ENCODE results near the gene ESRRG. TPM values are rescaled to one million over a fixed set of nuclear protein-coding genes. Genes with fewer than 3 reads are reported as not detected.

The ESRRG gene
- total RNA-seq, 1 experiment from 2014 or later, result 0.44 TPM

DNA sequence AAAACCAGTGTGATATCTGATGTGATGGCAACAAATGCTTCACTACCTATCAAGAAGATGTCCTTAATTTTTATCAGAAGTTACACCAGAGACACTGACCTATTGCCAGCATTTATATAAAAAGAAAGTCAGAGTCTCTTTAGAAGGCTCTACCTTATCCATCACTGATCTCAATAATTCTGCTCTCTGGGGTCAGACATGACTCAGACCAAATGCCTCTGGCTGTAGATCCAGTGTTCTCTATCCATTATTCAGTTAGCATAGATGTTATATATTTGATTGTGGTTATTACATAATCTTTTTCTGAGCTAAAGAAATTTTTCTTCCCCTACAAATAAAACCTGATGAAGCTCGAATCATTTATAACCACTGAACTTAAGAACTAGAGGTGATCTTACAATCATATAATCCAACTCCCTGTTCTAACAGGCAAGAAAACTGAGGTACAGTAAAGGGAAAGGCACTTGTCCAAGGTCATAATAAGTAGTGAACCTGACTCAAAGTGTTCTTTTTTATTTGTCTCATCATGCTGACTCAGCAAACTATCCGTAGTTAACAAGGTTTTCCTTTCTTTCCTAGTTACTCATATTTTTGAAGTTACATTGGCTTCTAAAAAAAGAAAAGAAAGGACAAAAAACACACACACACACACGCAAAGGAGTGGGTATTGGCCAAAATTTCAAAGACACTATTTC, 43.6 kb upstream of the ESRRG start:
- Mint-ChIP-seq H3K4me1 (peaks cover 11% of the 10 kb centered on the region in 2 experiments), H3K27me3 (ENCODE audit: low read depth) (no peaks in the 10 kb centered on the region), H3K4me3 (no peak overlapping the region), H3K27ac (peak overlapping the region in 1 of 3 experiments; percentile 62; a peak in 1 of 7 replicates), H3K36me3 (ENCODE audit: insufficient read depth in 1 of 3, low read depth in 3 of 3) (no peaks in the 10 kb centered on the region), H3K9me3 (no peaks in the 10 kb centered on the region; a peak in 1 of 5 replicates)
- H2BK12ac ChIP-seq (ENCODE audit: insufficient read length, low read depth, low read length), result no peak overlapping the region
- H2AFZ ChIP-seq (ENCODE audit: low read length), result no peak overlapping the region
- no peak for DNase-seq
- no peaks in the 10 kb centered on the region for H3K23me2 ChIP-seq (ENCODE audit: insufficient read length, low read depth, low read length, poor library complexity, severe bottlenecking)
- H3K4me2 ChIP-seq (ENCODE audit: insufficient read depth, insufficient read length, low read length), result no peak overlapping the region
- no peak overlapping the region for H3K4ac ChIP-seq (ENCODE audit: low read depth, low read length)
- H3K27me3 ChIP-seq (ENCODE audit: insufficient read depth, low read length), result no peaks in the 10 kb centered on the region
- no peak overlapping the region for H3K23ac ChIP-seq (ENCODE audit: insufficient read length, low read depth, low read length)
- H2BK15ac ChIP-seq (ENCODE audit: low read depth, low read length), result no peak overlapping the region
- H3K9ac ChIP-seq (ENCODE audit: extremely low read depth, insufficient read length, low read length), result no peak overlapping the region
- H3K18ac ChIP-seq (ENCODE audit: insufficient read length, low read depth, low read length), result no peak overlapping the region
- H3K79me2 ChIP-seq (ENCODE audit: insufficient read depth, low read length), result no peaks in the 10 kb centered on the region
- no peaks in the 10 kb centered on the region for H3K9me3 ChIP-seq (ENCODE audit: control insufficient read depth, low read depth, low read length)
- H3K14ac ChIP-seq (ENCODE audit: insufficient read depth, low read length), result no peak overlapping the region
- H3T11ph ChIP-seq (ENCODE audit: low read length), result no peak overlapping the region
- no peak overlapping the region for H2BK20ac ChIP-seq (ENCODE audit: low read depth, low read length, poor library complexity, severe bottlenecking)
- H2AK5ac ChIP-seq (ENCODE audit: insufficient read length, low read length), result no peak overlapping the region
- peaks cover under 1% of the 10 kb centered on the region; the same call in 1 of the 2 replicates for H3K4me1 ChIP-seq (ENCODE audit: insufficient read depth, low read length)
- H3K56ac ChIP-seq (ENCODE audit: insufficient read length, low read depth, low read length), result no peak overlapping the region
- no peak overlapping the region for H4K5ac ChIP-seq (ENCODE audit: insufficient read length, low read depth, low read length)
- no peak overlapping the region for H4K8ac ChIP-seq (replicated peaks; ENCODE audit: insufficient read length, low read depth, low read length)
- H2BK120ac ChIP-seq (ENCODE audit: low read depth, low read length, poor library complexity, severe bottlenecking), result no peak overlapping the region
- TF ChIP-seq, protein P1, sequence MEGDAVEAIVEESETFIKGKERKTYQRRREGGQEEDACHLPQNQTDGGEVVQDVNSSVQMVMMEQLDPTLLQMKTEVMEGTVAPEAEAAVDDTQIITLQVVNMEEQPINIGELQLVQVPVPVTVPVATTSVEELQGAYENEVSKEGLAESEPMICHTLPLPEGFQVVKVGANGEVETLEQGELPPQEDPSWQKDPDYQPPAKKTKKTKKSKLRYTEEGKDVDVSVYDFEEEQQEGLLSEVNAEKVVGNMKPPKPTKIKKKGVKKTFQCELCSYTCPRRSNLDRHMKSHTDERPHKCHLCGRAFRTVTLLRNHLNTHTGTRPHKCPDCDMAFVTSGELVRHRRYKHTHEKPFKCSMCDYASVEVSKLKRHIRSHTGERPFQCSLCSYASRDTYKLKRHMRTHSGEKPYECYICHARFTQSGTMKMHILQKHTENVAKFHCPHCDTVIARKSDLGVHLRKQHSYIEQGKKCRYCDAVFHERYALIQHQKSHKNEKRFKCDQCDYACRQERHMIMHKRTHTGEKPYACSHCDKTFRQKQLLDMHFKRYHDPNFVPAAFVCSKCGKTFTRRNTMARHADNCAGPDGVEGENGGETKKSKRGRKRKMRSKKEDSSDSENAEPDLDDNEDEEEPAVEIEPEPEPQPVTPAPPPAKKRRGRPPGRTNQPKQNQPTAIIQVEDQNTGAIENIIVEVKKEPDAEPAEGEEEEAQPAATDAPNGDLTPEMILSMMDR (conservative IDR thresholded peaks at IDR 0.05), result no peak
- H3K79me1 ChIP-seq (ENCODE audit: insufficient read depth, low read depth, low read length, poor library complexity, severe bottlenecking), result no peaks in the 10 kb centered on the region
- WGBS (ENCODE audit: extremely low coverage, insufficient read length, low lambda C conversion rate), result no CpG with 5 or more reads among the region's 3 CpGs
- no peak overlapping the region for H4K91ac ChIP-seq (ENCODE audit: insufficient read length, low read depth, low read length)
- H4K20me1 ChIP-seq (ENCODE audit: control insufficient read depth, insufficient read depth, insufficient read length), result no peaks in the 10 kb centered on the region
- no peak overlapping the region for H3K27ac ChIP-seq (ENCODE audit: insufficient read length, low read depth, low read length)
- no peak overlapping the region for H2BK5ac ChIP-seq (ENCODE audit: insufficient read length, low read length)

All from H9 (cell line).